ENCODE data around the gene SLC27A4.

The SLC27A4 gene

DNA sequence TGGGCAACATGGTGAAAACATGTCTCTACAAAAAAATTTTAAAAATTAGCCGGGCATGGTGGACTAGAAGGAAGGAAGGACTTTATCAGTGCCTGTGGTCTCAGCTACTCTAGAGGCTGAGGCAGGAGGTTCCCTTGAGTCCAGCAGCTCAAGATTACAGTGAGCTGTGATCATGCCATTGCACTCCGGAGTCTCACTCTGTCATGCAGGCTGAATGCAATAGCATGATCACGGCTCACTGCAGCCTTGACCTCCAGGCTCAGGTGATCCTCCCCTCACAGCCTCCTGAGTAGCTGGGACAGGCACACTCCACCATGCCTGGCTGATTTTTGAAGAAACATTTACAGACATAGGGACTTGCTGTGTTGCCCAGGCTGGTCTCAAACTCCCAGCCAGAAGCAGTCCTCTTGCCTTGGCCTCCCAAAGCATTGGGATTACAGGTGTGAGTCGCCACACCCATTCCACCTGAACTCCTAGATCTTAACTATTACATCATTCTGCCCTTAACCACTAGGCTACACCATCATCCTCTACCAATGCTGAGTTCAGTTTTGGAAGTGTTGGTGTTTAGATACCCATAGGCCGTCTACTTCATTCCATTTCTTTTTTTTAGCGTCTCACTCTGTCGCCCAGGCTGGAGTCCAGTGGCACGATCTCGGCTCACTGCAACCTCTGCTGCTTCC lies 28.8 kb downstream of the SLC27A4 start:
- DNase-seq = no peak

DNA sequence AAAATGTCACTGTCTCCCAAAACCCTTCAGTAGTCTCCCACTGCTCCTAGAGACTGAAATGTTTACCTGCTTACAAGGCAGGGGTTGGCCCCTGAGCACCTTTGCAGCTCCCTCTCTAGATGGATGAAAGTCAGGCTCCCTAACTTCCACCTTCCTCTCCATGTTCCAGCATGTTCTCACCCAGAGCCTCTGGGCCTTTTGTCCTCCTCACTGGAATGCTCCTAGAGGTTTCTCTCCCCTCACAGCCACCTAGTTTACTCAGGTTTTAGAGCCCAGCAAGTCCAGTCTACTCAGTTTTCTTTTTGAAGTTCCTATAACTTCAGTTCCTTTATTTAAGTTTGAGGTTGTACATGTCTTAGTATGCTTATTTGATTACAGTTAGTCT lies 30.0 kb downstream of the SLC27A4 start:
- DNase-seq = no peak

DNA sequence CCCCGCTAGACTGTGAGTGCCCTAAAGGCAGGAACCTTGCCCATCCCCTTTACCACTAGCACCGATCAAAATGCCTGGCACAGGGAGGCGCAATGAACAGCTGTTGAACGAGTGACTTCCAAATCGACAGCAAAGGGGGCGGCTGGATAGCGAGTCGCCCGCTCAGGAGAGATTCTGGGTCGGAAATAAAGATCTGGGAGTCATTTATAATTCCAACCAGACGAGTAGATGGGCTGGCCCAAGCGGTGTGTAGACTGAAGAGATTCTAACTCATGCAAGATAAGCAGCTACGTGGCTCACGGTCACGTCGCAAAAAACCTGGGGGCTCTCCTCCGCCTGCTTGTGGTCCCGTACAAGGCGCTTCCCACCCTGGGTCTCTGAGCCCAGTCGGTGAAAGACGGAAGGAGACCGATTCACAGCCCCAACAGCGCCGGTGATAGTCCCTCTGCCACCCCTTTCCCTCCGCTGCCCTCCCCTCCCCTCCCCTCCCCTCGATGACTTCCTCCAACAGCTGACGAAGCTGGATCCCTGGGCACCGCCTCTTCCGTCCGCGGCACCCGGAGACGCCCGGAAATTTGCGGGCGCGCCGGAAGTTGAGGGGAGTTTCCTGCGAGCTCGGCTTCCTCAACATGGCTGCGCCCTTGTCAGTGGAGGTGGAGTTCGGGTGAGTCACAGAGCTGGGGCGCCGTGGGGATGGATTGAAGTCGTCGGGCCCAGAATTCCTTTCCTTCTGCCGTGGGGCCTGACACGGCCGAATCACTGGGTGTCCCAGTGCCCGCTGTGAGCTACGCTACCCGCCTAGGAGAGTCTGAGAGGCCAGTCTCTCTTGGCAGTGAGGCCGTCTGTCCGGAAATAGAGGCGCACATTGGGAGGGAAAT lies 30.7 kb downstream of the SLC27A4 start, which contains the start of gene URM1:
Gene URM1 (plus strand): TSS at position 623 of the 878 bp plus-strand sequence. CDS start 7 bp downstream, at position 630.
- DNase-seq = peak; percentile 98

- DNase-seq = no peak
These were observed 31.3 kb downstream of the SLC27A4 start for GRCh38 chr9:128371630-128372117.

- no peak for DNase-seq
These were observed 31.9 kb downstream of the SLC27A4 start for GRCh38 chr9:128372188-128372641.

- peak; percentile 18 for DNase-seq
These were observed 32.5 kb downstream of the SLC27A4 start for GRCh38 chr9:128372784-128373183.

- DNase-seq = no peak
These were observed 33.9 kb downstream of the SLC27A4 start for GRCh38 chr9:128374221-128374675.

GRCh38 chr9:128375865-128376264 lies 35.5 kb downstream of the SLC27A4 start:
- DNase-seq = no peak

DNA sequence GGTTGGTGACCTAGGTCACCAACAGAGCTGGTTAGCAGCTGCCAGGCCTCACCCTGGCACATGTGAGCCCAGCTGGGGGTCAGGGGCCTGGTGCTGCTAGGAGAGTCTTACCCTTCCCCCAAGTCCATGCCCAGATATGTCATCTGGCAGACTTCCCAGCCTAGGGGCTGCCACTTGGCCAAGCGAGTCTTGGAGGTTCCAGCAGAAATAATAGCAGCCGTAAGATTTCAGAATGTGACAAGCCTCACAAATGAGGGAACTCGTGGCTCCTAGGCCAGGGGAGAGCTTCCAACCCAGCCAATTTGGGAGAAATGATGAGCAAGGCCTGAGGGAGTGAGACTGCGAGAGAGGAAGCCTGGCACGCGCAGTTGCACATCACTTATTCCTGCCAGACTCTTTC lies 41.9 kb downstream of the SLC27A4 start:
- DNase-seq = no peak

DNA sequence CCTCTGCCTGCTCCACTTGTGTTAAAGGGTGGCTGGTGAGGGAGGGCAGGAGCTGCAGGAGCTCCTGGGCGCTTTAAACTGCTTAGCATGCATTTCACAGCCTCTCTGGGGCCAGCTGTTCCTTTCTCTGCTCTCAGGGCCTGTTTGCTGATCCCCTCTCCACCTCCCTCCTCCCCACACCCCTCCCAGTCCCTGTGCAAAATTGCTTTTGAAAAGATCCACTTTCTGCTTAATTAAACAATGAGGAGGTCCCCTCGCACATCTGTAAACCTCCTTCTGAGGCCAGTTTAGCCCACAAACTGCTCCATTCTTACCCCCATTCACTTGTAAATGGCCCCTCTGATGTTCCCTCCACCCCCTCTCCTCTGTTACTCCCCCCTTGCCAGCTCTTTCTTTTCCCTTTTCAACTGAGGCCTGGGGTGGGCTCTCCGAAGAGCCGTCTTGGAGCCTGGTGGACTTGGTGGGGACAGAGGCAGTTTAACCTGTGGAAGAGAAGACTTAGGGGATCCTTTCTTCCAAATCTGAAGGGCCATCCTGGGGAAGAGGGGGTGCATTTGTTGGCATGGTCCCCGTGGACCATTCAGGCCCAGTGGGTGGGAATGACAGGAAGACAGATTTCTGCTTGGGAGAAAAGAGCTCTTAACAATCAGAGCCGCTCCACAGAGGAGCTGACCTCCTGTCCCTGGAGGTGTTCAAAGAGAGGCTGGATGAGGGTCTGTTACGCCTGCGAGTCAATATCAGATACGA lies 42.9 kb downstream of the SLC27A4 start:
- no peak for DNase-seq

- no peak for DNase-seq
These were observed 43.5 kb downstream of the SLC27A4 start for GRCh38 chr9:128383791-128384190.

GRCh38 chr9:128384801-128385495 lies 44.6 kb downstream of the SLC27A4 start:
- no peak for DNase-seq

DNA sequence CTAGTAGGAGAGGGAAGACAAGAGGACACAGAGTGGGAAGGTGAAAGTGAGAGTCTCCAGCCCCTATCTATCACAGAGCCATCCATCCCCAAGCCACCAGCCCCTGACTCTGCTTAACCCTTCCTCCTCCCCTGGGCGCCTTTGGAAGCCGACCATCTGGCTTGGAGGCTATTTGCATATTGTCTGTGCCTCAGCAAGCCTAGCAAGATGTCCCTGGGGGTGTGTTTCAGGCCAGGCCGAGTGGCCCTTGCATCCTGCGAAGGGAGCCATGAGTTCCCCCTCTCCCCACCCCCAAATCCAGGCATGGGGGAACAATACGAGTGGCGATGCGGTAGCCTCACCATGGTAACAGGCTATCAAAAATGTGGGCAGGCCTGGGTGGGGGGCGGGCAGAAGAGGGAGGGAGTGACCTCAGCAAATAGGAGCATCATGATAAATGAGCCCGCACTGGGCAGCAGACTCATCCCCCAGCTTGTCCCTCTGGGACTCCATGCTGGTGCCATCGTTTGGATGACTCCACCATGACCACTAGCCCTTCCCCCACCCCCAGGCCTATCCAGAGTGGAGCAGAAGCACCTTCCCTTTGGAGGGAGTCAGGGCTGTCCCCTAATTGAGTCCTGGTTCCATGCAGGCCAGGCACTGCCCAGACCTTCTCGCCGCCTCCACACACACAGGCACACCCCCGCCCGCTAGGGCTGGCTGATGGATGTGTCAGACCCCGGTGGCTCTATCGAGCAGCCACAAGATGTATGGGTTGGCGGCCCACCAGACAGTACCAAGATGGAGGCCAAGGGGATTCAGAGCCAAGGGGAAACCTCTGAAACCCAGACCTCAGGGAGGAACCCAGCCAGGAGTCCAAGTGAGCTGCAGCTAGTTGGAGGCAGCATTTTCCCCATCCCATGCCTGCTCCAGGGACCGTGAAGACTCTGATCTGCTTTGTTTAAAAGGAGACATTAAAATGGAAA lies 45.5 kb downstream of the SLC27A4 start:
- DNase-seq = no peak

- no peak for DNase-seq
These were observed 47.8 kb downstream of the SLC27A4 start for GRCh38 chr9:128388150-128388549.

- no peak for DNase-seq
These were observed 49.2 kb downstream of the SLC27A4 start for GRCh38 chr9:128389395-128390149.

GRCh38 chr9:128390150-128390812 lies 50.0 kb downstream of the SLC27A4 start:
- DNase-seq = no peak

DNA sequence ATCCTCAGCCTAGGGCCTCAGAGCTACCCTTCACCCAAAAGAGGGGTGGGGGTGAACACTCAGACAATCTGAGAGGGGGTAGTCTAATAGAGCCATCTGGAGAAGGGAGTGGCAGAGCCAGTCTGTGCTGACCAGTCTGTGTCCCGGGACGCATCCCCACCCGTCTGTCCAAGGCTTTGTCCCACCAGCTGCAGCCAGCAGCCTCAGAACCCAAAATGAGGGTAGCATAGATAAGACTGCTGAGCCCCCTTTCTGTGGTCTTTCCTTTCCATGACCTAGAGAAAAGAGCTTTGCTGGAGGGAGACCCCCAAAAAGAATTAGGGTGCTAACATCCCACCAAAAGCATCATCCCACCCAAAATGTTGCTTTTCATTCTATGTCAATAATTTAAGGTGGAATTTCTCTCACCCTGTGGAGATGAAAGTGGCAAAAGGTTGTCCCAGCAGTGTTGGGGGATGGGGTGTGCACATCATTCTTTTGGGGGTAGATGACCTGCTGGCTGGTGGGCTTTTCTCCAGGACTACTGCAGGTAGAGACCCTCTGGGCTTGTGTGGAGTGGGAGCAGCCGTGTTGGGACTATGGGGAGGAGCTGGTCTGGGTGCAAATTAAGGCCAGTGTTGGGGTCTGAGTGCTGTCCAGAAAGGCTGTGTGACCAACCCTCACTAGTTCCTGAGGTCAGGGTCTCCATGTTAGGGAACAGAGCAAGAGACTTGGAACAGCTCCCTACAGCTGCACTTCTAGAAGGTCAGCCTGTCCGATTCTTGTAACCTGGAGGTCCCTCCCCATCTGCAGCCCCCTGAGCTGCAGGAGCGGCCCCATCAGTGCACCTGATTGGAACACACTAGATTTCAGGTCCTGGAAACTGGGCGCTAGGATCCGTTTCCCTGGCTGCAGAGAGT lies 50.7 kb downstream of the SLC27A4 start:
- no peak for DNase-seq

- no peak for DNase-seq
These were observed 51.6 kb downstream of the SLC27A4 start for GRCh38 chr9:128391956-128392301.

Data from NCI-H226 (cell line).